GM21360 (cell line): ENCODE results near the gene PEX7.
"Not testable (repeated sequence)": the region's sequence is repeated elsewhere in the genome, so short reads cannot be mapped to it uniquely, and the experiment has no call there.

ENCODE experiments used
- ATAC-seq: cut with Tn5 transposase; IDR thresholded peaks from one replicate; pipeline ENCODE4 v1.9.1; 2021; ENCODE audit warnings: mild to moderate bottlenecking, moderate library complexity; ENCODE audit not compliant: unreplicated experiment

The PEX7 gene

GRCh38 chr6:136893187-136893586 lies 70.8 kb downstream of the PEX7 start:
- ATAC-seq, result no peak

- ATAC-seq, result no peak
Observed at GRCh38 chr6:136895901-136896300, 73.5 kb downstream of the PEX7 start.

GRCh38 chr6:136897071-136897470 lies 74.7 kb downstream of the PEX7 start:
- ATAC-seq, result no peak

- ATAC-seq, result no peak
Observed at GRCh38 chr6:136901212-136901784, 78.9 kb downstream of the PEX7 start.

GRCh38 chr6:136904477-136904876 lies 82.1 kb downstream of the PEX7 start:
- not testable (repeated sequence) for ATAC-seq

GRCh38 chr6:136914947-136915346 lies 92.6 kb downstream of the PEX7 start:
- no peak for ATAC-seq

- no peak for ATAC-seq
Observed at GRCh38 chr6:136918706-136919105, 96.3 kb downstream of the PEX7 start.

- ATAC-seq, result no peak
Observed at GRCh38 chr6:136920216-136920615, 97.8 kb downstream of the PEX7 start.

- ATAC-seq, result no peak
Observed at GRCh38 chr6:136920671-136921380, 98.4 kb downstream of the PEX7 start.

- ATAC-seq, result no peak
Observed at GRCh38 chr6:136921381-136921935, 99.1 kb downstream of the PEX7 start.

GRCh38 chr6:136921936-136922684 lies 99.7 kb downstream of the PEX7 start, which contains the start of gene SLC35D3:
Gene SLC35D3, plus strand, starts transcription at chr6:136922301. Its CDS starts 128 bp downstream, at chr6:136922429.
- ATAC-seq, result no peak

- no peak for ATAC-seq
Observed at GRCh38 chr6:136922685-136923006, 100.3 kb downstream of the PEX7 start.

GRCh38 chr6:136923116-136923953 lies 100.9 kb downstream of the PEX7 start:
- no peak for ATAC-seq

GRCh38 chr6:136923954-136924673 lies 101.7 kb downstream of the PEX7 start:
- ATAC-seq, result no peak

- ATAC-seq, result no peak
Observed at GRCh38 chr6:136926383-136926782, 104.0 kb downstream of the PEX7 start.

- ATAC-seq, result no peak
Observed at GRCh38 chr6:136927292-136927691, 104.9 kb downstream of the PEX7 start.

GRCh38 chr6:136930528-136930927 lies 108.1 kb downstream of the PEX7 start:
- no peak for ATAC-seq

GRCh38 chr6:136932599-136932998 lies 110.2 kb downstream of the PEX7 start:
- no peak for ATAC-seq

GRCh38 chr6:136945072-136945471 lies 122.7 kb downstream of the PEX7 start:
- ATAC-seq, result no peak

- ATAC-seq, result no peak
Observed at GRCh38 chr6:136945711-136946121, 123.3 kb downstream of the PEX7 start.
